G401 (cell line): ENCODE data around the gene PRDM16. TPM values are rescaled to one million over a fixed set of nuclear protein-coding genes. Genes with fewer than 3 reads are reported as not detected.

Experiments
- DNase-seq: peaks from one replicate; pipeline ENCODE4 v3.0.0-alpha.2; 2015; ENCODE audit warnings: low spot score
- in situ Hi-C: cut with HindIII; loops from 2 replicates; pipeline ENCODE4 v1.10.0; 2016; ENCODE audit warnings: low sequenced_read_pairs, mixed read lengths
- total RNA-seq: library from RNA; depleted of rRNA; stranded (reverse); fragments of >200 nt; shearing (Covaris generic); gene quantifications from 2 replicates; pipeline ENCODE4 v1.2.3, GENCODE V29; 2014

The PRDM16 gene
- total RNA-seq, 1 experiment from 2014 or later = 2.8 TPM

DNA sequence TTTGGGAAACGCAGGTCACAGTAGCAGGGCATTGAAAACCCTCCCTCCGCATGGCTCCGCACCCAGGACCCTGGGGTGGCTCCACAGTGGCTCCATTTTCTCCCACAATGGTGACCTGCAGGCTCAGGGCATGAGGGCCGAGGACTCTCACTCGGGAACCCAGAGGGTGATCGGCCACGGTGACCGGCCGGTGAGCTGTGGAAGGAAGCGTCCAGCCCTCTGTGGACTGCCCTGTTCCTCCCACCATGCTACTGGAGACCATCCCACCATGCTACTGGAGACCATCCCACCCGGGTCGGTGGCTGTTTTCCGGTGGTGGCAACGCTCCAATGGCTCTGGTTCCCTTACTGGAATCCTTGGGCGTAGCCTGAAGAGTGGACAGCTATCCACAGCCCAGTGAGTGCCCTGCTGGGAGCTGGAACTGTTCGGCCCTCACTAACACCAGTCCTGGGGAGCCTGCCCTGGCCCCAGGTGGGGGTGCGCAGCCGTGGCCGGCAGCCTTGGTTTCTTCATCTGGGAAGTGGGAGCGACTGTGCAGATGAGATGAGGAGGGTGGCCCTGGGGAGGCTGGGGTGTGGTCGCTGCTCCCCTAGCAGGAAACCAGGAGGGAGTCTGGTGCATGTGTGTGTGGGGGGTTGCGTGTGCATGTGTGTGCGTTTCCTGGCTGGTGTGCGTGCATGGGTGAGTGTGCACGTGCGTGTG, 59.6 kb downstream of the PRDM16 start:
- no peak for DNase-seq
- in situ Hi-C loops = no loop called here

DNA sequence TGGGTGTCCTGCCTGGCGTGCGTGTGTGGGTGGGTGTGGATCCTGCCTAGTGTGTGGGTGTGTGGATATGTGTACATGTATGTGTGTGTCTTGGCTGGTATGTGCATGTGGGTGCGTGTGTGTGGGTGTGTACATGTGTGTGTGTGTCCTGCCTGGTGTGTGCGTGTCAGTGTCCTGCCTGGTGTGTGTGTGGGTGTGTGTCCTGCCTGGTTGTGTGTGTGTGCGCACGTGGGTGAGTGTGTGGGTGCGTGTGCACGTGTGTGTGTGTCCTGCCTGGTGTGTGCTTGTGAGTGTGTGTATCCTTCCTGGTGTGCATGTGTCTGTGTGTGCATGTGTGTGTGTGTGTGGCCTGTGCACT, 60.1 kb downstream of the PRDM16 start:
- in situ Hi-C loops = no loop called here
- DNase-seq = no peak

- in situ Hi-C loops = no loop called here
- peak; percentile 7 for DNase-seq
These were observed 61.3 kb downstream of the PRDM16 start for GRCh38 chr1:3130268-3130667.

DNA sequence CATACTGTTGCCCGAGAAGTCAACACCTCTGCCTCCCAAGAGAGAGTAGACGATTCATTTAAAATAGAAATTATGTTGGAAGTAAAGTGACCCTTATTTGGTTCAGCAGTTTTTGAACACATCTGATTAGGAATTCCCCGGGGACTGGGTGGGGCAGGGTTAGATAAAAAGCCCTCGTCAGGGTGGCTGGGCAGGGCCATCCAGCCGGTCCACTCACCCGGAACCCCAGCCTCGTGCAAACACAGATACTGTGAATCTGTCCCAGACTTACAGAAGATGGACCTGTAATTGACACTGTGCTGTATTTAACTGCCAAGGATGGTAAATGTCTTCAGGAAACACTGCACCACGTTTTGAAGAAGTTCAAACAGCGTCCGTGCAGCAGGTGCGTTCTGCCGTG, 63.7 kb downstream of the PRDM16 start:
- in situ Hi-C loops = no loop called here
- DNase-seq = no peak

- DNase-seq = no peak
- in situ Hi-C loops = no loop called here
These were observed 64.7 kb downstream of the PRDM16 start for GRCh38 chr1:3133686-3134085.

- in situ Hi-C loops = no loop called here
- no peak for DNase-seq
These were observed 65.5 kb downstream of the PRDM16 start for GRCh38 chr1:3134381-3135072.

GRCh38 chr1:3135073-3135702, 66.2 kb downstream of the PRDM16 start:
- in situ Hi-C loops = no loop called here
- no peak for DNase-seq

DNA sequence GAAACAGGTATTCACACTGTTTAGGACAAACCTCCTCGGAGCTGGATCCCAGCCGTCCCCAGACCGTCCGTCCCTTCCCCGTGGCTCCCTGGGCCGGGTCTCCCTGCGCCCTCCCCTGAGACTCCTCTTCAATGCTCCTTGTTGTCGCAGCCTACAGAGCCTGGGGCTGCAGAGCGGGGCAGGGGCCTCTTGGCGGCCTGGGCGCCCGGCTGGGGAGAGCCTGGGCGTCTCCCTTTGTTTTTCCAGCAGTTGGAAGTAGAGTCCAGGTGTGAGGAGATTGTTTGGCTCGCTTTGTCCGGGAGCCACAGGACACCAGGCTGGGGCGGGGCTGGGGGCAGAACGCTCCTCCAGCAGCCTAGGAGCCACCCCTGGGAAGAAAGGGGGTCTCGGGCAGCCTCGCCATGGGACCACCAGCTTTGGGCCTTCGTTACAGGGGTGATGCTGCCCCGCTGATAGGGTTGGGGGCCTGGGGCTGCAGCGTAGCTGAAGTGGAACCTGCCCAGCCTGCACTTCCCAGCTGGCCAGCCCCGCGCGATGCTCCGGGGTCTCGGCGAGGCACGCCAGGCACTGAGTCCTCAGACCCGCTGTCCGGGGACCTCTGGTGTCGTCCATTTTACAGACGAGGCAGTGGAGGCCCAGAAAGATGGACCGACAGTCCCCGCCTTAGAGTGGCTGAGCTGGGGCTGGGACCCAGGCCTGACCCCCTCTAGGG, 66.9 kb downstream of the PRDM16 start:
- in situ Hi-C loops = no loop called here
- no peak for DNase-seq

DNA sequence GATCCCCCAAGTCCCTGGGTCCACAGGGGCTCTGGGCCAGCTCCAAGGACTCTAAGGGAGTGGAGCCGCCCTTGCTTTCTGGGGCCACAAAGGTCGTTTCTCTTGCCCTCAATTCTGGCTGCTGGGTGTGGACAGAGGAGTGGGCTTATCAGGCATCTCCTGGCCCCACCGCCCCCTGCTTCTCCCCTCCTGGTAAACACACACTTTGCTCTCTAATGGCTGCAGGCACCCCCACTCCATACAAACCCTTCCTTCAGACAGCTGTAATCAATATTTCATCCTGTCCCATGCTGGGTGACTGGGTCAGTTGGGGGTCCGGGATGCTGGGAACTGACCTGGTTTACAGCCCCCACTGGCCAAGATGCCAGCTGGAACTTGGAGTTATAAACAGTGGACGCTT, 67.5 kb downstream of the PRDM16 start:
- no peak for DNase-seq
- in situ Hi-C loops = no loop called here

DNA sequence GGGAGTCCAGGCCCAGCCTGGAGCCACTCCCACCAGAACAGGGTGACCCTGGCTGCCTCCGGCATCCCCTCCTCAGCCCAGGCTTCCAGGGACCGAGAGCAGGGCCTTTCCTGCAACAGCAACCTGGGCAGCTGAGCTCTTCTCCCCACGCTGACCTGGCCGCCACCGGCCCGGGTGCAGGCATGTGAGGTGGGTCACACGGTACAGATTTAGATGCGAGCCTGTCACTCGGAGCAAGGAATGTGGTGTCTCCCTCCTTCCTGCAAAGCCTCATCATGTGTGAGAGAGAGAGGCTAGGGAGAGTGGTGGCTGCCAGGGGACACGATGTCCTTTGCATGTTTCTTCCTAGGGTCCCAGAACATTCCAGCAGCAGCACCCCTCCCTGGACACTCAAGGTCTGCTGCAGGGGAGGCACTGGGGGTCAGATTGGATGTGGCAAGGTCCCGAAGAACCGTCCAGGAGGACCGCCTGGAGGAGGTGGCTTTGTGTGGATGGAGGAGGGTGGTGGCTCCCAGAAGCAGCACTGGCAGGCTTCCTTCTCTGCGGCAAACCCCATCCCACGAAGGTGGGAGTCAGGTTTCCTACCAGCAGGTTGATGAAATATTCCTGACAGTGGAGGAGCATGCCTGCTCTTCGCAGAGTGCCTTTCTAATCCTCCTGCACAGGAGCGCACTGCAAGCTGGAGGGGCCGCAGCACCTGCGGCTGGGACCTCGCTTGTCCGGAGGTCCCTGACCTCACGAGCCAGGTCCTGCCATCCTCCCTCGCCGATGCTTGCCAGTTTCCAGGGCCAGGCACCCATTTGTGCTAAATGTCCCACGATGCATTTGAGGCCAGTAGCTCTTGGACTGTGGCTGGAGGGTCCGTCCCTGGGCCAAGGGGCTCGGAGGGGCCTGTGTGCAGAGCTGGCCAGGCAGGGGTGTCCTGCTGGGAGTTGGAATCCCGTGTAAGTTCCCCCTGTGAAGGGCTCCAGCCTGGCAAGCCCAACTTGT, 68.4 kb downstream of the PRDM16 start:
- in situ Hi-C loops = no loop called here
- no peak for DNase-seq

DNA sequence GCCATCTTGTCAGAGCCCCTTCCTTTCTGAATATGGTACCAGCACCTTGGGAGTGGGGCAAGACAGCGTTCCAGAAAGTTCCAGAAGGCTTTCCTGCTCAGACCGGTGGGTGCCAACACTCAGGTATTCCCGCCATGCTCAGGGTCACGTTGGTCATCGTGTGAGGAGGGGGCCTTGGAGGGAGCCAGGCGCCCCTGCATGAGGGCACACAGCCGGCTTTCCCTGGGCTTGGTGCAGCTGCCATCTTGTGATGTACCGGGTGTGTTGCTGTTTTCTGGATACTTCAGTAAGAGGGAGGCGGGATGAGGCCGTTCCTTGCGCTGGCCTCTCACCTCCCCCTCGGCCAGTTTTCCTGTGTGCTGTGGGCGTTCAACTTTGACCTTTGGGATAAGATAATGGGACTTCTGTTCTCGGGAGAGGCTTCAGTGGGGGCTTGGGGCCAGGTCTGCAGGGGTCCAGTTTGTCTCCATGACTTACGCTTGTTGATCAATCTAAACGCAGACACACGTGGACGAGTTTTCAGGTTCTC, 69.7 kb downstream of the PRDM16 start:
- no peak for DNase-seq

GRCh38 chr1:3139451-3139852, 70.4 kb downstream of the PRDM16 start:
- in situ Hi-C loops = no loop called here

More for the DNA sequence above, 69.7 kb downstream of the PRDM16 start:
- in situ Hi-C loops = no loop called here

DNA sequence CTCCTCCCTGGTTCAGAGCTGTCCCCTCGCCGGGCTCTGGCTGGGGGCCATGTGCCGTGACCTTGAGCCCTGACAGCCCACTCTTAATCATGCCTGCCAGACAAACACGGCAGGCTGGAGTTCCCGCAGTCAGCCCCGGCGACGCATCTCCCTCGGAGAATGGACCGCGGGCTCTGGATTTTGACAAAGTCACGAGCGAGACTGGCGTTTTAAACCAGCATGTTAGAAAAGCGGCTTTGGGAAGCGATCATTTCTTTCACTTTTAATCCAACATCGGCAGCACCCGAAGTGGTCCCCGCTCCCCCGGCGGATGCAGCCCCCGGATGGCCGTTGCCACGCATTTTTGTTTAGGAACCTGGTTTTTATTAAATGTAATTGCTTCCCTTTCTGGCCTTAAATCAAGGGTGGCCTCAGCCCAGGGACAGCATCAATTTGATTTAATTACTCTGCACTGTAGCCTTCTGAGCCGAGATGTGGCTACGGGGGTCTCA, 70.9 kb downstream of the PRDM16 start:
- in situ Hi-C loops = no loop called here

More at GRCh38 chr1:3139451-3139852, 70.4 kb downstream of the PRDM16 start:
- no peak for DNase-seq

DNA sequence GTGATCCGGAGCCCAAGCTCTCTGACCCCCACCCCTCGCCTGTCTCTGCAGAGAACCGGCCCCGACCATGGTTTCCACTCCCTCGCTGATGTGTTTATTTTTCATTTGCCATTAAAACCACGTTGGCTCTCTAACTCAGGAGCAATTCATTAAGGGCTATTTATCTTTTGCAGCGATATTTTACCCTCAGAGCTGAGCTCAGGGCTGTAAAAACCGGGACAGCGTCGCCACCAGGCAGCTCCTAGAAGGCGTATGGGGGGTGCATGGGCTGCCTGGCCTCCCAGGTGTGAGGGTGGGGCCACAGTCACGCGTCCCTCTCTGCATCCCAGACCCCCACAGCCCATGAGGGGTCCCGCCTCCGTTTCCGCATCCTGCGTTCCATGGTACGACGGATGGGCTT, 71.4 kb downstream of the PRDM16 start:
- in situ Hi-C loops = no loop called here
- no peak for DNase-seq

More for the DNA sequence above, 70.9 kb downstream of the PRDM16 start:
- no peak for DNase-seq

DNA sequence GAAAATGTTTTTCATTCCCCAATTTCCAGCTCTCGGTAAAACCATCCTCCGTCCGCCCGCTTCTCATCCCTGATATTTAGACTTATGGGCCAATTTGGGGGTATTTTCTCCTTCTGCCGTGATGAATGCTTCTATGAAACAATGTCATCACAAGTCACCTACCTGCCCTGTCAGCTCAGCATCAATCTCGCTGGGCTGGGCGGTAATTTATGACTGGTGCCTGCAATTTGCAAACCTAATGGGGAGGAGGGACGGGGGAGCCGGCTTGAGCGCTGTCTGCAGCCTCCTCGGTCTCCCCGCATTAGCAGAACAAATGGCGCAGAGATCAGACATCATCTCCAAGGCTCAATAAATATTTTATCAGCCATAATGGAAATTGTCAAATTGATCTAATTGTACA, 72.1 kb downstream of the PRDM16 start:
- no peak for DNase-seq
- in situ Hi-C loops = no loop called here

DNA sequence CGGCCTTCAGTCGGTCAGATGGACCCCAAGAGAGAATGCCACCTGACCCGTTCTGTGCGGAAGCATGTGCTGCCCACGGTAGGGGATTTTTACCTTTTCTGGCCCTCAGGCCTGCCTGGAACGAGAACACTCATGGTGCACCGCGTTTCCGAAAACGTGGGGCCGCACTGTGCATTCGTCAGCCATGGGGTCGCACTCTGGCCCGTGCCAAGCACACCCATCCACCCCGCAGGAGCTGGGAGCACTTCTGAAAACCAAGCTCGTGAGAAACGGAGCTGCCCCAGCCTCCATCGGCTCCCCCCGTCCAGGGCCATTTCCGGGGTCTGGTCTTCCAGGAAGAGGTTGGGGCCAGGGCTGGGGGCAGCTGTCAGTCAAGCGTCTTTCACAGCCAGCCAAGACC, 72.8 kb downstream of the PRDM16 start:
- in situ Hi-C loops = no loop called here
- DNase-seq = no peak

DNA sequence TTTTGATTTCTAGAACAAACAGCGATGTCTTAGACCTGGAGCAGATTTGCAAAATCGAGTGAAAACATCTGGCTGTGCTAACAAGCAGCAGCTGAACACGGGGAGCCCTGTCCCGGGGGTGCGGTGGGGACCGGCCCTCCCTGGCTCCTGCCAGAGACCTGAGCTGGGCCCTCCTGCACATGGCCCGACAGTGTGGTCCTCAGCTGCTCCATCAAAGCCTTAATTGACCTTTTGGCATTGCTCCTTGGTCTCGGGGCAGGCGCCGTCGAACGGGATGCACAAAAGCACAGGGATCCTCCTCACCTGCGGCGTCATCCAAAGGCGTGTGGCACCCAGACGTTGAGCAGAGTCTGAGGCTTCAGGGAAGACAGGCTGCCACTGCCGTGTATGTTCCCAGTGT, 73.2 kb downstream of the PRDM16 start:
- in situ Hi-C loops = no loop called here
- no peak for DNase-seq

DNA sequence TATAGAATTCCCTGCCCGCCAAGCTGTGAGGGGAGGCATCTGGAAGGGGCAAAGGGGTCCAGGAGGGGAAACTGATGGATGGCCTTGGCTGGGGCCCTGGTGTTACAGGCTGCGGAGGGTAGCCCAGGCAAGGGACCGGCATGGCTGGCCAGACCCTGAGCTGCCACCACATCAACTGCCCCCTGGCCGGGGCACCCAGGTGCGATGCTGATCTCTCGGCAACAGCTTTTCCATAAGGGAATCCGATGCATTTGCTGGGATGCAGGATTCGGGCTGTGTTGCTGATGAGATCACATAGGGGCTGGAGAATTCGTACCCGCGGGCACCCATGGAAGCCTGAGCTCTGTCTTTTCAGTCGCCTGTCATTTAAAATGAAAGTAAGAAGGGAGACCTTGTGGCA, 73.7 kb downstream of the PRDM16 start:
- in situ Hi-C loops = no loop called here
- DNase-seq = no peak
